ENCODE results near the gene RRBP1.

DNA sequence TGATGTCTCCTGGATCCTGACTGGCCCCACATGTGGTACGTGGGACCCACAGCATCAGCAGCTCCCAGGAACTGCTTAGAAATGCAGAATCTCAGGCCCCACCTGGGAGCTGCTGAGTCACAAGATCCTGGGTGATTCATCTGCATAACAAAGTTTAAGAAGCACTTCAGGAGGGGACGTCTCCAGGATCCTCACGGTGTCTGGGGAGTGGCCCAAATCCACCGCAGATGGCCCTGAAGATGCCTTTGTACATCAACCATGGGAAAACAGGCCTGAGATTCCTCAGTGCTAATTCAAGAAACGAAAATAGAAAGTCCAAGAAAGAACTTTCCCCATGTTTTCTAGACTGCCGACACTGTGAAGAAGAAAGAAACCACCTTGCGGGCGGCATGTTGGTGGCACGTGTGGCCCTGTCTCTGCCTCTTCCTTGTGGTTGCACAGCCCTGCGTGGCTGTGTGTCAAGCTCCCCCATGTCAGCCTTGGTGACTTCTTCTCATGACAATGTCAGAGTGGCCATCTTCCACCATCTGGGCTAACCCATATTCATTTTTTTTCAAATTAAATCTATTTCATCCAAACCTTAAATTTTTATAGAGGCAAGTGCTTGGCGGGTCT lies 26.1 kb downstream of the RRBP1 start:
- TF ChIP-seq, protein P1, sequence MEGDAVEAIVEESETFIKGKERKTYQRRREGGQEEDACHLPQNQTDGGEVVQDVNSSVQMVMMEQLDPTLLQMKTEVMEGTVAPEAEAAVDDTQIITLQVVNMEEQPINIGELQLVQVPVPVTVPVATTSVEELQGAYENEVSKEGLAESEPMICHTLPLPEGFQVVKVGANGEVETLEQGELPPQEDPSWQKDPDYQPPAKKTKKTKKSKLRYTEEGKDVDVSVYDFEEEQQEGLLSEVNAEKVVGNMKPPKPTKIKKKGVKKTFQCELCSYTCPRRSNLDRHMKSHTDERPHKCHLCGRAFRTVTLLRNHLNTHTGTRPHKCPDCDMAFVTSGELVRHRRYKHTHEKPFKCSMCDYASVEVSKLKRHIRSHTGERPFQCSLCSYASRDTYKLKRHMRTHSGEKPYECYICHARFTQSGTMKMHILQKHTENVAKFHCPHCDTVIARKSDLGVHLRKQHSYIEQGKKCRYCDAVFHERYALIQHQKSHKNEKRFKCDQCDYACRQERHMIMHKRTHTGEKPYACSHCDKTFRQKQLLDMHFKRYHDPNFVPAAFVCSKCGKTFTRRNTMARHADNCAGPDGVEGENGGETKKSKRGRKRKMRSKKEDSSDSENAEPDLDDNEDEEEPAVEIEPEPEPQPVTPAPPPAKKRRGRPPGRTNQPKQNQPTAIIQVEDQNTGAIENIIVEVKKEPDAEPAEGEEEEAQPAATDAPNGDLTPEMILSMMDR (IDR thresholded peaks at IDR 0.05; ENCODE audit: extremely low read depth in 1 of 2, insufficient read depth in 1 of 2, low read depth in 1 of 2, low read length in 2 of 2), result no peak
- no peak for TF ChIP-seq EZH2 (IDR thresholded peaks at IDR 0.05; ENCODE audit: borderline replicate concordance, low read depth, low read length, severe bottlenecking)
- TF ChIP-seq POLR2A (IDR thresholded peaks at IDR 0.05; ENCODE audit: low read depth, low read length), result no peak
- no peak for TF ChIP-seq JUN (IDR thresholded peaks at IDR 0.05; ENCODE audit: borderline replicate concordance, insufficient read depth, insufficient read length, low read depth)
- TF ChIP-seq FOS (IDR thresholded peaks at IDR 0.05; ENCODE audit: borderline replicate concordance, insufficient read depth, low read length), result no peak
- TF ChIP-seq, protein P2, sequence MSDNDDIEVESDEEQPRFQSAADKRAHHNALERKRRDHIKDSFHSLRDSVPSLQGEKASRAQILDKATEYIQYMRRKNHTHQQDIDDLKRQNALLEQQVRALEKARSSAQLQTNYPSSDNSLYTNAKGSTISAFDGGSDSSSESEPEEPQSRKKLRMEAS (IDR thresholded peaks at IDR 0.05; ENCODE audit: insufficient read depth, insufficient read length), result no peak
- no peak for TF ChIP-seq POLR2AphosphoS5 (IDR thresholded peaks at IDR 0.05; ENCODE audit: insufficient read depth, low read depth, low read length)
- TF ChIP-seq MYC (IDR thresholded peaks at IDR 0.05; ENCODE audit: low read depth, low read length), result no peak
- no peak for TF ChIP-seq GATA2 (IDR thresholded peaks at IDR 0.05; ENCODE audit: insufficient read depth, insufficient read length, low read depth, low read length)
